G401 (cell line): ENCODE measurements around the gene SNAP29. TPM values are rescaled to one million over a fixed set of nuclear protein-coding genes. Genes with fewer than 3 reads are reported as not detected.
A peak's percentile ranks its signal among the peaks of the same experiment; 100 is the strongest.
"Not testable (repeated sequence)": the region's sequence is repeated elsewhere in the genome, so short reads cannot be mapped to it uniquely, and the experiment has no call there.

ENCODE experiments used
- DNase-seq: peaks from one replicate; pipeline ENCODE4 v3.0.0-alpha.2; 2015; ENCODE audit warnings: low spot score
- in situ Hi-C: cut with HindIII; loops from 2 replicates; pipeline ENCODE4 v1.10.0; 2016; ENCODE audit warnings: low sequenced_read_pairs, mixed read lengths
- total RNA-seq: library from RNA; depleted of rRNA; stranded (reverse); fragments of >200 nt; shearing (Covaris generic); gene quantifications from 2 replicates; pipeline ENCODE4 v1.2.3, GENCODE V29; 2014

Gene SNAP29
- total RNA-seq, 1 experiment from 2014 or later = 8.3 TPM

DNA sequence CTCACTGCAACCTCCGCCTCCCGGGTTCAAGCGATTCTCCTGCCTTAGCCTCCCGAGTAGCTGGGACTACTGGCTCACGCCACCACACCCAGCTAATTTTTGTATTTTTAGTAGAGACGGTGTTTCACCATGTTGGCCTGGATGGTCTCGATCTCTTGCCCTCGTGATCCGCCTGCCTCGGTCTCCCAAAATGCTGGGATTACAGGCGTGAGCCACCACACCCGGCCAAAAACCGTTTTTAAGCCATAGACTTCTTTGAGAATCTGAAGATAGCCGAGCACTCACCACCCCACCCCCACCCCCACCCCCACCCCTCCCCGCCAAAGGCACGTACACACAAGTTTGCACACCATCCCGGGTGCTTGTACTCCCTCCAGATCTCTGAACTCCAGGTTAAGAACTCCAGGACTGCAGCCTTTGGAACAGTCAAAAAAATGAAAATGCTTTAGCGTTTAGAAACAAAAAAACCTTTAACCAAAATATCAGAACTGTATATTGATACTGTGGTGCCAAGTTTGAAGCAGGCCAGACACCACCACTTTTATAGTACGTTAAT is 59.9 kb downstream of the SNAP29 start:
- DNase-seq = no peak
- in situ Hi-C loops = no loop called here

DNA sequence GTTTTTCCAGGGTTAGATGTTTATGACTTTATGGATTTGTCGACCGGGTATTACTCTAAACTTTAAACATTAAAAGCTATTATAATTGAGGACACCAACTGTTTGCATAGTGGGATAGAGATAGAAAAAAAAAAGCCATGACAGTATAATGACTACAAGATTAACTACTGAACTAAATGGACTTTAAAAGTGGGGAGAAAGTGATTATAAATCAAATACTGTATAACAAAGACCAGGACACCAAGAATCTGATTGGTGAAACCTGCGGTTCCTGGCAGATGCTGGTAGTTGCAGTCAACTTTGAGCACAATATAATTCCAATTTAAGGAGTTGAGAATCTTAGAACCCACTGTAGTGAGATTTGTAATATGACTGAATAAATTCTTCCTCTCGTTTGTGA is 60.9 kb downstream of the SNAP29 start:
- in situ Hi-C loops = no loop called here
- DNase-seq = no peak

DNA sequence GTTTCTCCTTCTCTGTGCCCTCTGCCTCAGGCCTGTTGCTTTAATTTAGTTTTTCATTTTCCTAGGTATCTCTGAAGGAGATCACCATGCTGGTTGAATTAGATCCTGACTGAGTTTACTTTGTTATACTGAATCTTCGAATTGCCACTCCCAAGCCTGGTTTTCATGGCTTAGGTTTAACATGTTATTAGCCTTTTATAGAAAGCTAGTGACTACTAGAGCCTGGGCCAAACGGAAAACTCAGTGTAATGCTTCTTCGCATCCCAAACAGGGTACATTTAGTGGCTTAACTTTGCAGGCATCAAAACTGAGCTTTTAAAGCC is 62.0 kb downstream of the SNAP29 start:
- in situ Hi-C loops = no loop called here
- DNase-seq = no peak

DNA sequence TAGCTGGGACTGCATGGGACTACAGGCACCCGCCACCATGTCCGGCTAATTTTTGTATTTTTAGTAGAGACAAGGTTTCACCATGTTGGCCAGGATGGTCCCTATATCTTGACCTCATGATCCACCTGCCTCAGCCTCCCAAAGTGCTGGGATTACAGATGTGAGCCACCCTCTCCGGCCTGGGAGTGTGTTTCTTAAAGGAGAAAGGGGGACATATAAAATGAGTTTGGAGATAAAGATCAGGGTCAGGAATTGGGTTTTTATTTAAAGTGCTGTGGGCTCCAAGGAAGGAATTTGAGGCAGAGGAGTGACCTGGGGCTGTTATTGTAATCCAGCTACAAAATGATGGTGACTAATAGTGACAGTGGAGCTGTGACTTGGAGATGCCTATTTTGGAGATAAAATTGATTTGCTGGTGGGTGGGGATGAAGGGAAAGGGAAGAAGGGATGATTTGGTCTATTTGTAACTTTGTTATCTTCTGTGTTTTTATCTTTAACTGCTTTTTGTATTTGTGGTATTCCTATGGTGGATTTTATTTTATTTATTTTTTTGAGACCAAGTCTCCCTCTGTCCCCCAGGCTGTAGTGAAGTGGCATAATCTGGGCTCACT is 63.4 kb downstream of the SNAP29 start:
- no peak for DNase-seq
- in situ Hi-C loops = no loop called here

DNA sequence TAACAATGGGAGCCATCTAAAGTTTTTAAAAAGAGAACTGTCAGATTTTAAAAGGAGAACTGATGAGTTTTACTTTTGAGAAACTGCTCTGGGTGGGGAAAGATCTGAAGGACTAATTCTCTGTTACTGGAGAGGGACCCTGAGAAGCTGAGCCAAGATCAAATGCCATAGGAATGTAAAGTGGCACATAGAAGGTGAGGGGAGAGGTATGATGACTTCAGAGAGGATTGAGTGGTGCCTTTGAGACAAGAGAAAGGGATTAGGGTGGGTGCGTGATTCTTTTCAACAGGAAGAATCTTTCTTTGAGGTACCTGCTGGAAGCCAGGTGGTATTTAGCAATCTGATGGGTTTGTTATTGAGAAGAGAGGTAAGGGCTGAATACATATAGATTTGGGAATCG is 67.4 kb downstream of the SNAP29 start:
- DNase-seq = no peak
- in situ Hi-C loops = no loop called here

DNA sequence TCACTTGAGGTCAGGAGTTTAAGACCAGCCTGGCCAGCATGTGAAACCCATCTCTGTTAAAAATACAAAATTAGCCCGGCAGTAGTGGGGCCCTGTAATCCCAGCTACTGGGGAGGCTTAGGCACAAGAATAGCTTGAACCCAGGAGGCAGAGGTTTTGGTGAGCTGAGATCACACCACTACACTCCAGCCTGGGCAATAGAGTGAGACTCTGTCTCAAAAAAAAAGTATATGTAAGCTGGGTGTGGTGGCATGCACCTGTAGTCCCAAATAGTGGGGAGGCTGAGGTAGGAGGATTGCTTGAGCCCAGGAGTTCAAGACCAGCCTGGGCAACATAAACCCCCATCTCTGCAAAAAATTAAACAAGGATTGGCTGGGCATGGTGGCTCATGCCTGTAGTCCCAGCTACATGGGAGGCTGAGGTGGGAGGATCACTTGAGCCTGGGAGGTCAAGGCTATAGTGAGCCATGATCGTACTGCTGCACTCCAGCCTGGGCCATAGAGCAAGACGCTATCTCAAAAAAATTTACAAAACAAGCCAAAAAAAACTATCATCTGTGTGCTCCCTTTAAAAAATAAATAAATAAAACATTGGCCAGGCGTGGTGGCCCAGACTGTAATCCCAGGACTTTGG is 69.2 kb downstream of the SNAP29 start:
- no peak for DNase-seq
- in situ Hi-C loops = no loop called here

DNA sequence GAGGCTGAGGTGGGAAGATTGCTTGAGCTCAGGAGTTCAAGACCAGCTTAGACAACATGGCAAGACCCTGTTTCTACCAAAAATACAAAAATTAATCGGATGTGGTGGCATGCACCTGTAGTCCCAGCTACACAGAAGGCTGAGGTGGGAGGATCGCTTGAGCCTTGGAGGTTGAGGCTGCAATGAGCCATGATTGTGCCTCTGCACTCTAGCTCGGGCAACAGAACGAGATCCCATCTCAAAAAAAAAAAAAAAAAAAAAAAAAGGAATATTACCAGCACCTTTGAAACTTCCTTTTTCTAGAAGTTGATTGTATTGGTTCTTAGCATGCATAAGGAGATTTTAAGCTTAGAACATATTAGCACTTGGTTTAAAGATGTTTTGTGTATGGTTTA is 69.8 kb downstream of the SNAP29 start:
- in situ Hi-C loops = no loop called here
- no peak for DNase-seq

DNA sequence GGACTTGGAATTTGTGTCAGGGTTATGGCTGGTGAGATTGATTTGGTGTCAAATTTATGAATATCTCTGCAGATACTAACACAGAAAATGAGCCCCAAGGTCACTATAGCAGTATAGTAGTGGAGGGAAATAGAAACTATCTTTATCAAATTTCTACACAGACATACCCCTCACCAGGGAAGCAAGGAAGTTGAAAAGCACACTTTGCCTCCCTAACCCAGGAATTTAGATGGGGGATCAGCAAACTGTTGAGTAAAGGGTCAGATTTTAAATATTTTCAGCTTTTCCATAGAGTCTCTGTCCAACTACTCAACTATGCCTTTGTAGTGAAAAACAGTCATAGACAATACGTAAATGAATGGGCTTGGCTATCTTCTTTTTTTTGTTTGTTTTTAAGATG is 71.2 kb downstream of the SNAP29 start:
- DNase-seq = no peak
- in situ Hi-C loops = no loop called here

DNA sequence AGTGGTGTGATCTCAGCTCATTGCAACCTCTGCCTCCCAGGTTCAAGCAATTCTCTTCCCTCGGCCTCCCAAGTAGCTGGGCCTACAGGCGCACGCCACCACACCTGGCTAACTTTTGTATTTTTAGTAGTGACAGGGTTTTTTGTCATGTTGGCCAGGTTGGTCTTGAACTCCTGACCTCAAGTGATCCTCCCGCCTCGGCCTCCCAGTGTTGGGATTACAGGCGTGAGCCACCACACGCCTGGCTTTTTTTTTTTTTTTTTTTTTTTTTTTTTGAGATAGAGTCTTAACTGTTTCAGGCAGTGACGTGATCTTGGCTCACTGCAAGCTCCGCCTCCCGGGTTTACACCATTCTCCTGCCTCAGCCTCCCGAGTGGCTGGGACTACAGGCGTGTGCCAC is 71.6 kb downstream of the SNAP29 start:
- DNase-seq, in situ Hi-C loops: not testable (repeated sequence)

DNA sequence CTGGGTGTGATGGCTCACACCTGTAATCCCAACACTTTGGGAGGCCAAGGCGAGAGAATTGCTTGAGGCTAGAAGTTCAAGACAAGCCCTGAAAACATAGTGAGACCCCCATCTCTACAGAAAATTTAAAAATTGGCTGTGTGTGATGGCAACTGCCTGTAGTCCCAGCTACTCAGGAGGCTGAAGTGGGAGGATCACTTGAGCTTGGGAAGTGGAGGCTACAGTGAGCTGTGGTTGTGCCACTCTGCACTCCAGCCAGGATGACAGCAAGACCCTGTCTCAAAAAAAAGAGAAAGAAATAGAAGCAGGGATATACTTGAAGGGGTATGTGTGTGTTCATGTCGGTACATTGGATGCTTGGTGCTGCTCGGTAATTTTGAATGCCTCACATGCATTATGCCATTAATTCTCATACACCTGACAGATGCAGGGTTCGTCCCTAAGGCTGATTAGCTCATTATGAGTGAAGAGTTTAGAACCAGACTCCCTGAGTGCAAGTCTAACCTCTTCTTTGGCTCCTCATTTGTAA is 72.4 kb downstream of the SNAP29 start:
- in situ Hi-C loops = no loop called here
- no peak for DNase-seq

DNA sequence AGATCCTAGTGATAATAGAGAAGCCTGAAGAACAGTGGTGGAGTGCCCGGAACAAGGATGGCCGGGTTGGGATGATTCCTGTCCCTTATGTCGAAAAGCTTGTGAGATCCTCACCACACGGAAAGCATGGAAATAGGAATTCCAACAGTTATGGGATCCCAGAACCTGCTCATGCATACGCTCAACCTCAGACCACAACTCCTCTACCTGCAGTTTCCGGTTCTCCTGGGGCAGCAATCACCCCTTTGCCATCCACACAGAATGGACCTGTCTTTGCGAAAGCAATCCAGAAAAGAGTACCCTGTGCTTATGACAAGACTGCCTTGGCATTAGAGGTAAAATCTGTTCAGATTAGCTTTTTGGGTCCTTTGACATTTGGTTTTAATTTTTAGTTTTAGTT is 75.1 kb downstream of the SNAP29 start:
- DNase-seq = no peak
- in situ Hi-C loops = no loop called here

DNA sequence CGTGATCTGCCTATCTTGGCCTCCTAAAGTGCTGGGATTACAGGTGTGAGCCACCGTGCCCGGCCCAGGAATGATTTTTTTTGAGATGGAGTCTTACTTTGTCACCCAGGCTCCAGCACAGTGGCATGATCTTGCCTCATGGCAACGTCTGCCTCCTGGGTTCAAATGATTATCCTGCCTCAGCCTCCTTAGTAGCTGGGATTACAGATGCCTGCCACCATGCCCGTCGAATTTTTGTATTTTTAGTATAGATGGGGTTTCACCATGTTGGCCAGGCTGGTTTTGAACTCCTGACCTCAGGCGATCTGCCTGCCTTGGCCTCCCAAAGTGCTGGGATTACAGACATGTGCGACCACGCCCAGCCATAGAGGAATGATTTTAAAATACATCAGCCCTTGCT is 76.2 kb downstream of the SNAP29 start:
- in situ Hi-C loops, DNase-seq: not testable (repeated sequence)

DNA sequence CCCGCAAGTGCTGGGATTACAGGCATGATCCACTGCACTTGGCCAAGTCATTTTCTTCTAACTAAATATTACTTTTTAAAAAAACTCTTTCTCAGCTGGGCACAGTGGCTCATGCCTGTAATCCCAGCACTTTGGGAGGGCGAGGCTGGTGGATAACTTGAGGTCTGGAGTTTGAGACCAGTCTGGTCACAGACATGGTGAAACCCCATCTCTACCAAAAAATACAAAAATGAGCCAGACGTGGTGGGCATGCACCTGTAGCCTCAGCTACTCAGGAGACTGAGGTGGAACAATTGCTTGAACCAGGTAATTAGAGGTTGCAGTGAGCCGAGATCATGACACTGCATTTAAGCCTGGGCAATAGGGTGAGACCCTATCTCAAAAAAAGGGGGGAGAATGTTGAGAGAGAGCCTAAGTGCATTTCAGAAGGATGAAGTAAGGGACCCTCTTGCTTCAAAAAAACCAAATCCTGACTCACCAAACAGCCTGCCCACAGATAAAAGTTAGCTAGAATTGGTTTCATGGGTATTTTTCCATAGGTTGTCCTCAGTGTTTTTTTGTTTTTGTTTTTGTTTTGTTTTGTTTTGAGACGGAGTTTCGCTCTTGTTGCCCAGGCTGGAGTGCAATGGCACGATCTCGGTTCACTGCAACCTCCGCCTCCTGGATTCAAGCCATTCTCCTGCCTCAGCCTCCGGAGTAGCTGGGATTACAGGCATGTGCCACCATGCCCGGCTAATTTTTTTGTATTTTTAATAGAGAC is 77.2 kb downstream of the SNAP29 start:
- in situ Hi-C loops, DNase-seq: not testable (repeated sequence)

DNA sequence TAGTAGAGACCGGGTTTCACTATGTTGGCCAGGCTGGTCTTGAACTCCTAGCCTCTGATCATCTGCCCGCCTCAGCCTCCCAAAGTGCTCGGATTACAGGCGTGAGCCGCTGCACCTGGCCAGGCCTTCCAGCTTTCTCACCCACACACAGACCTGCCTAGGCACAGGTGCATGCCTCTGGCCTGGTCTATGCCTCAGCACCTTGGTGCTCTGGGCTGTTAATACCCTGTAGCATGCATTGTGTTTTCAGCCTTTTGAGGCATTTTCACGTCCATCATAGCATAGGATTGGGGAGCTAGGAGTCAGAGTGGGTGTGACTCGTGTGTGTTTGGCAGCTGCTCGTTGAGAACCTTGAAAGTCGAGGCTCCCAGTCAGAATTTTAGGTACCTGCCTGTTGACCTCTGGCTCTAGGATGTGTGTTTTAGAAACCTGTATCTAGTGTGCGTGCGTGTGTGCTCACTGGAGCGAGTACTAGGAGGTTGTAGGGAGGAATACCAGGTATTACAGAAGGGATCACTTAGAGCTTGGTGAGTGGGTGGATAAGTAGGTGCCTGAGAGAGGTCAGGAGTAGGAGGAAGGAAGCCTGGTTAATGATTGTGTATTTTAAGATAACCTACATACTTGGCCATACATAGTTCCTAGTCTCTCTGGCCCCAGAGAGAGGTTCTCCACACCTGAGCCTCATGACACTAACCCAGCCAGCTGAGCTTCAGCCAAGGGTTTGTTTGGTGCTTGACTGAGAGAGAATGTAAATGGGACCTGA is 78.4 kb downstream of the SNAP29 start:
- peak; percentile 71 for DNase-seq
- in situ Hi-C loops = no loop called here

DNA sequence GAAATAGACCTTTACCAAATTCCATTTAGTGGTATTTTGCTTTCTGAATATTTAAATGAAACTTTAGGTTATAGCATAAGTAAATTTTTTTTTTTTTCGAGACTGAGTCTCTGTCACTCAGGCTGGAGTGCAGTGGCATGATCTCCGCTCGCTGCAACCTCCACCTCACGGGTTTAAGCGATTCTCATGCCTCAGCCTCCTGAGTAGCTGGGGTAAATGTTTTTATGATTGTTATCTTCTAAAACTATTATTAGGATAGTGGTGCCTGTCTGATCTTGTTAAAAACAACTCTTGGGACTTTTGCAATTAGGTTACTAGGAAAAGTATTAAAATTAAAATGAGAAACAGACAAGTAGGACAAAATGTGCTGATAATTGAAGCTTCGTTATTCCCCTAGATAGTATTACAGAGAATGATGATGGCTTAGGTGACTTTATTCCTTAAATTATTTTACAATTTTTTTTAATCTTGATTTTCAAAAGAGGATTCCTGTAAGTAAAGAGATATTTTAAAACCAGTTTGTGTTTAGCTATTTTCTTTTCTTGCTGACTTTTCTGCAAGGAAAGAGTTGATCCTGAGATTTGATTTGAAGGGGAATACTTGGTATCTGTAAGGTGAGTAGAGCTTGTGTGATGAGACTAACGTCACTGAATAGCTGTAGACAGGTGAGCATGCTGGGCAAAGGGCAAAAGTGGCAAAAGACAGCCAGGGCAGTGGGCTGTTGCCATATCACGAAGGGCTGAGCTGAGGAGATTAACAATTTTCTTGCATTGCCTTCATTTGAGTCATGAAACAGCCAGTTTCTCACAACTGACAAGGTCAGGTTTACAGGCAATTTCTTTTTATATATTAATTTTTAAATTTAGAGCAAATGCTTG is 79.2 kb downstream of the SNAP29 start:
- in situ Hi-C loops = no loop called here
- no peak for DNase-seq

DNA sequence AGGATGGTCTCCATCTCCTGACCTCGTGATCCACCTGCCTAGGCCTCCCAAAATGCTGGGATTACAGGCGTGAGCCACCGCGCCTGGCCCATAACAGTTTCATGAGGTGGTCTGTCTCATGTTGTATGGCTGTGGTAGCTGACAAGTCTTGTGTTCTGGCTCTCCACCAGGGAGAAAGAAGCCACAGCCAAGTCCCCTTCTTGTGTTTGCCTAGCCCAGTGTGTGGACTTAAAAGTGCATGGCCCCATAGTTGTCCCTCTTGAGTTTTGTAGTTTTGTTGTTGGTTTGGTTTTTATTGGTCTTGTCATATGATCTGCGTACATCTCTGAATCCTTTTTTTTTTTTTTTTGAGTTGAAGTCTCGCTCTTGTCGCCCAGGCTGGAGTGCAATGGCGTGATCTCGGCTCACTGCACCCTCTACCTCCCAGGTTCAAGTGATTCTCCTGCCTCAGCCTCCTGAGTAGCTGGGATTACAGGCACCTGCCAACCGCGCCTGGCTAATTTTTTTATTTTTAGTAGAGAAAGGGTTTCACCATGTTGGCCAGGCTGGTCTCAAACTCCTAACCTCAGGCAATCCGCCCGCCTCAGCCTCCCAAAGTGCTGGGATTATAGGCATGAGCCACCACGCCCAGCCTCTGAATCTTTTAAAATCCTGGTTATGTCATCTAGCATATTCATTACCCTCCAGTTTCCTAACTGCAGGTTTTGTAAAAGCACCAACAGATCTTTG is 80.8 kb downstream of the SNAP29 start:
- DNase-seq, in situ Hi-C loops: not testable (repeated sequence)

DNA sequence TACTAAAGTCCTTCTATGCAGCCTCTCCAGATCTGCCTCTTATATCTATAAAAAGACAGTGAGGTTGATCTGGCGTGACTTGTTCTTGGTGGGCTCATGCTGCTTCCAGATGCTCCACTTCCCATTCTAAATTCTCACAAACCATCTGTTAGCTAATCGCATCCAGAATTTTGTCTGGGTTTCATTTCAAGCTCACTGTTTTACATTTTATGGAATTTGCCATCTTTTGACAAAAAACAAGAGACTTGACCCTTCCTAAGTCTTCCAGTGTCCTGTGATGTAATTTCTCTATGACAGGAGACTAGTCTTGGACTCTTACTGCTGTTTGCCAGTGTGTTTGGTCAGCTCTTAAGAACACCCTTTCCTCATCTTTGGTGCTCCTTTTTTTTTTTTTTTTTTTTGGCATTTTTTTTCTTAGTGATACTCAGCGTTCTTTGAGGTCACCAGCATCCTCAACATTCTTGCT is 81.4 kb downstream of the SNAP29 start:
- DNase-seq = peak; percentile 85
- in situ Hi-C loops = no loop called here
